ENCODE data around the gene PDCD2L.
"Not testable (repeated sequence)": the region's sequence is repeated elsewhere in the genome, so short reads cannot be mapped to it uniquely, and the experiment has no call there.

The PDCD2L gene

GRCh38 chr19:34365463-34366401 lies 38.5 kb upstream of the PDCD2L start:
- Mint-ChIP-seq H3K27ac (peak overlapping the region; percentile 83), H3K9me3 (no peaks in the 10 kb centered on the region), H3K4me1 (peaks cover 71% of the 10 kb centered on the region), H3K36me3 (peaks cover 43% of the 10 kb centered on the region), H3K27me3 (peaks cover 4% of the 10 kb centered on the region), H3K4me3 (peak overlapping the region; percentile 100)
- peak; percentile 38 for DNase-seq
- CTCF ChIA-PET, result interaction anchor here (1.3 to 2.2 kb wide), 2 partner anchors 15 to 19 kb away, joined by 3 to 9 read pairs; no protein-coding TSS in a partner anchor

GRCh38 chr19:34366738-34367623 lies 37.2 kb upstream of the PDCD2L start:
- Mint-ChIP-seq H3K4me1 (peaks cover 79% of the 10 kb centered on the region), H3K9me3 (no peaks in the 10 kb centered on the region), H3K27me3 (peaks cover 4% of the 10 kb centered on the region), H3K4me3 (peak overlapping the region; percentile 100), H3K27ac (peak overlapping the region; percentile 62), H3K36me3 (peaks cover 50% of the 10 kb centered on the region)
- CTCF ChIA-PET, result interaction anchor here (1.2 to 2.2 kb wide), 2 partner anchors 14 to 20 kb away, joined by 3 to 9 read pairs; no protein-coding TSS in a partner anchor
- DNase-seq, result no peak

GRCh38 chr19:34367624-34367957 lies 36.6 kb upstream of the PDCD2L start:
- DNase-seq, result no peak
- no peaks in the 10 kb centered on the region for H3K9me3 Mint-ChIP-seq
- H3K27ac Mint-ChIP-seq, result no peak overlapping the region
- peaks cover 50% of the 10 kb centered on the region for H3K36me3 Mint-ChIP-seq
- peaks cover 76% of the 10 kb centered on the region for H3K4me1 Mint-ChIP-seq
- H3K27me3 Mint-ChIP-seq, result peaks cover 4% of the 10 kb centered on the region
- H3K4me3 Mint-ChIP-seq, result peak overlapping the region; percentile 100
- CTCF ChIA-PET, result interaction anchor here (1.2 kb wide), 1 partner anchor 15 kb away, joined by 3 read pairs; no protein-coding TSS in a partner anchor

- Mint-ChIP-seq H3K27ac (peak overlapping the region; percentile 64), H3K9me3 (no peaks in the 10 kb centered on the region), H3K27me3 (no peaks in the 10 kb centered on the region), H3K4me3 (peak overlapping the region; percentile 100), H3K36me3 (peaks cover 50% of the 10 kb centered on the region), H3K4me1 (peaks cover 68% of the 10 kb centered on the region)
- DNase-seq, result no peak
- CTCF ChIA-PET, result interaction anchor here (0.6 to 1.2 kb wide), 3 partner anchors 15 to 64 kb away, joined by 3 to 4 read pairs (median 3); no protein-coding TSS in a partner anchor
These were observed 35.9 kb upstream of the PDCD2L start for GRCh38 chr19:34368338-34368737.

- not testable (repeated sequence) for H3K27me3 Mint-ChIP-seq, H3K4me3 Mint-ChIP-seq, H3K9me3 Mint-ChIP-seq, DNase-seq, H3K27ac Mint-ChIP-seq
- Mint-ChIP-seq H3K36me3 (peaks cover 55% of the 10 kb centered on the region), H3K4me1 (peaks cover 68% of the 10 kb centered on the region)
- CTCF ChIA-PET, result interaction anchor here (0.6 to 1.6 kb wide), 3 partner anchors 18 to 63 kb away, joined by 3 to 4 read pairs (median 4); no protein-coding TSS in a partner anchor
These were observed 35.0 kb upstream of the PDCD2L start for GRCh38 chr19:34369166-34369565.

- H3K27me3 Mint-ChIP-seq, result no peaks in the 10 kb centered on the region
- DNase-seq, result no peak
- no peaks in the 10 kb centered on the region for H3K9me3 Mint-ChIP-seq
- H3K27ac Mint-ChIP-seq, result peak overlapping the region; percentile 42
- peaks cover 58% of the 10 kb centered on the region for H3K36me3 Mint-ChIP-seq
- CTCF ChIA-PET, result interaction anchor here (1.6 kb wide), 1 partner anchor 19 kb away, joined by 4 read pairs; no protein-coding TSS in a partner anchor
- no peak overlapping the region for H3K4me3 Mint-ChIP-seq
- peaks cover 64% of the 10 kb centered on the region for H3K4me1 Mint-ChIP-seq
These were observed 34.1 kb upstream of the PDCD2L start for GRCh38 chr19:34370117-34370516.

- Mint-ChIP-seq H3K9me3 (no peaks in the 10 kb centered on the region), H3K36me3 (peaks cover 62% of the 10 kb centered on the region), H3K27ac (peak overlapping the region; percentile 13), H3K27me3 (no peaks in the 10 kb centered on the region), H3K4me1 (peaks cover 61% of the 10 kb centered on the region), H3K4me3 (no peak overlapping the region)
- CTCF ChIA-PET, result interaction anchor here (1.6 kb wide), 1 partner anchor 20 kb away, joined by 4 read pairs; no protein-coding TSS in a partner anchor
- DNase-seq, result no peak
These were observed 33.2 kb upstream of the PDCD2L start for GRCh38 chr19:34370983-34371382.

GRCh38 chr19:34373601-34374288 lies 30.5 kb upstream of the PDCD2L start:
- Mint-ChIP-seq H3K4me3 (no peak overlapping the region), H3K27me3 (no peaks in the 10 kb centered on the region), H3K27ac (no peak overlapping the region), H3K4me1 (peaks cover 34% of the 10 kb centered on the region), H3K9me3 (no peaks in the 10 kb centered on the region), H3K36me3 (peaks cover 52% of the 10 kb centered on the region)
- DNase-seq, result no peak
- CTCF ChIA-PET, result interaction anchor here (0.6 kb wide), 1 partner anchor 1237 kb away, joined by 3 read pairs; no protein-coding TSS in a partner anchor

GRCh38 chr19:34375598-34375997 lies 28.6 kb upstream of the PDCD2L start:
- no peaks in the 10 kb centered on the region for H3K27me3 Mint-ChIP-seq
- no peak overlapping the region for H3K4me3 Mint-ChIP-seq
- H3K36me3 Mint-ChIP-seq, result peaks cover 48% of the 10 kb centered on the region
- H3K4me1 Mint-ChIP-seq, result peaks cover 20% of the 10 kb centered on the region
- CTCF ChIA-PET, result interaction anchor here (1.0 kb wide), 1 partner anchor 26 kb away, joined by 3 read pairs; no protein-coding TSS in a partner anchor
- H3K9me3 Mint-ChIP-seq, result no peaks in the 10 kb centered on the region
- no peak overlapping the region for H3K27ac Mint-ChIP-seq
- DNase-seq, result no peak

- Mint-ChIP-seq H3K9me3 (no peaks in the 10 kb centered on the region), H3K36me3 (peaks cover 65% of the 10 kb centered on the region), H3K27me3 (no peaks in the 10 kb centered on the region), H3K27ac (no peak overlapping the region), H3K4me1 (peaks cover 2% of the 10 kb centered on the region), H3K4me3 (no peak overlapping the region)
- CTCF ChIA-PET, result no interaction called here
- DNase-seq, result no peak
These were observed 23.5 kb upstream of the PDCD2L start for GRCh38 chr19:34380639-34381241.

GRCh38 chr19:34381399-34382251 lies 22.6 kb upstream of the PDCD2L start:
- no peaks in the 10 kb centered on the region for H3K9me3 Mint-ChIP-seq
- peaks cover 2% of the 10 kb centered on the region for H3K4me1 Mint-ChIP-seq
- H3K27ac Mint-ChIP-seq, result no peak overlapping the region
- CTCF ChIA-PET, result no interaction called here
- DNase-seq, result no peak
- no peak overlapping the region for H3K4me3 Mint-ChIP-seq
- H3K36me3 Mint-ChIP-seq, result peaks cover 70% of the 10 kb centered on the region
- no peaks in the 10 kb centered on the region for H3K27me3 Mint-ChIP-seq

GRCh38 chr19:34382471-34382870 lies 21.7 kb upstream of the PDCD2L start:
- Mint-ChIP-seq H3K4me1 (peaks cover 2% of the 10 kb centered on the region), H3K9me3 (no peaks in the 10 kb centered on the region), H3K36me3 (peaks cover 70% of the 10 kb centered on the region), H3K27me3 (no peaks in the 10 kb centered on the region), H3K4me3 (no peak overlapping the region), H3K27ac (no peak overlapping the region)
- CTCF ChIA-PET, result interaction anchor here (0.6 kb wide), 1 partner anchor 39 kb away, joined by 3 read pairs; no protein-coding TSS in a partner anchor
- no peak for DNase-seq

Measured in activated naive CD4-positive, alpha-beta T cell treated with anti-CD3 and anti-CD28 coated beads, Interleukin-2, amount 10 ng/mL, durations not matched to agents 7 days and 5 days (primary cell).